Right lobe of liver (tissue), 4 donors: ENCODE data around the gene KCNH5.

Experiments used
- CTCF ChIP-seq, 4 donors: fragments of 200-600 bp in 3 of 4; fragments of 450-650 bp in 1 of 4; IDR thresholded peaks; one replicate each; pipeline versions ENCODE4 v1.5.1 to v1.8.0; 2016 to 2022; ENCODE audit warnings: antibody characterized with exemption in 4 of 4, mild to moderate bottlenecking in 2 of 4
- POLR2A ChIP-seq: fragments of 450-650 bp; IDR thresholded peaks from one replicate; pipeline ENCODE4 v1.6.1; 2017; ENCODE audit warnings: antibody characterized with exemption, mild to moderate bottlenecking
- donor health status: DM: no; HTN: no; CAD: no.
- donor health status: DM: no; HTN: no; CAD: no.
- donor health status: DM: no; HTN: yes; CAD: no.

- TF ChIP-seq CTCF (IDR thresholded peaks at IDR 0.05) (no peak), POLR2A (no peak)
These were observed 269.0 kb downstream of the KCNH5 start for GRCh38 chr14:62776300-62776699.
